ENCODE results near the gene AUNIP.

The AUNIP gene

DNA sequence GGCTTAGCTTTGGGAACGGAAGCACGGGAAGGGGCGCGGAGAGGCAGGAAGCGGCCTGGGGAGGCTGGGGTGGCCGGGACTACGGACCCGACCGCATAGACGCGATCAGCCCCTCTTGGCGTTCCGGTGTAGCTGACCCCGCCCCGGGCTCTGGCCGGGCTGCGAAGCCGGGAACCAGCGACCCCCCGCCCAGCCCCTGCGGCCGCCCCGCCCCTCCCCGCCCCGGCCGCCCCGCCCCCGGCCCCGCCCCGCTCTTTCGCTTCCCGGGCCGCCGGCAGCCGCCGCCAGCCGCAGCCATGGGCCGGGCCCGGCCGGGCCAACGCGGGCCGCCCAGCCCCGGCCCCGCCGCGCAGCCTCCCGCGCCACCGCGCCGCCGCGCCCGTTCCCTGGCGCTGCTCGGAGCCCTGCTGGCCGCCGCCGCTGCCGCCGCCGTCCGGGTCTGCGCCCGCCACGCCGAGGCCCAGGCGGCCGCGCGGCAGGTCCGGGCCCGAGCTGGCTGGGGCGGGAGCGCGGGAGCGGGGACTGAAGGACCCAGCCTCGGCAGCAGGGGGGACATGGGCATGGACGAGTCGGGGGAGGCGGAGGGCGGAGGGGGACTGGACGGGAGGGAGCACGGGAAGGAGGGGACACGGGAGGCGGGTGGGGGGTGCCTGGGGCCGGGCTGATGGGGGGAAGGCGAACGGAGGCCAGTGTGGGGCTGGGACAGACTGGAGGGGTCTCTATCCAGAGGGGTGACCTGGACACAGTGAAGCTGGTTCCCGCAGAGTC is 59.1 kb downstream of the AUNIP start, which contains the start of gene SELENON (continued):
- no peak; the same call in 1 of the 2 replicates for TF ChIP-seq ZNF600 (tag by site-specific recombination; IDR thresholded peaks at IDR 0.05)
- TF ChIP-seq ZNF10 (tag by site-specific recombination; IDR thresholded peaks at IDR 0.05), result no peak
- TF ChIP-seq, protein P1, sequence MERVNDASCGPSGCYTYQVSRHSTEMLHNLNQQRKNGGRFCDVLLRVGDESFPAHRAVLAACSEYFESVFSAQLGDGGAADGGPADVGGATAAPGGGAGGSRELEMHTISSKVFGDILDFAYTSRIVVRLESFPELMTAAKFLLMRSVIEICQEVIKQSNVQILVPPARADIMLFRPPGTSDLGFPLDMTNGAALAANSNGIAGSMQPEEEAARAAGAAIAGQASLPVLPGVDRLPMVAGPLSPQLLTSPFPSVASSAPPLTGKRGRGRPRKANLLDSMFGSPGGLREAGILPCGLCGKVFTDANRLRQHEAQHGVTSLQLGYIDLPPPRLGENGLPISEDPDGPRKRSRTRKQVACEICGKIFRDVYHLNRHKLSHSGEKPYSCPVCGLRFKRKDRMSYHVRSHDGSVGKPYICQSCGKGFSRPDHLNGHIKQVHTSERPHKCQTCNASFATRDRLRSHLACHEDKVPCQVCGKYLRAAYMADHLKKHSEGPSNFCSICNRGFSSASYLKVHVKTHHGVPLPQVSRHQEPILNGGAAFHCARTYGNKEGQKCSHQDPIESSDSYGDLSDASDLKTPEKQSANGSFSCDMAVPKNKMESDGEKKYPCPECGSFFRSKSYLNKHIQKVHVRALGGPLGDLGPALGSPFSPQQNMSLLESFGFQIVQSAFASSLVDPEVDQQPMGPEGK (tag by site-specific recombination; IDR thresholded peaks at IDR 0.05), result peak; percentile 83
- TF ChIP-seq KLF10 (tag by site-specific recombination; IDR thresholded peaks at IDR 0.05), result no peak
- TF ChIP-seq, protein P2, sequence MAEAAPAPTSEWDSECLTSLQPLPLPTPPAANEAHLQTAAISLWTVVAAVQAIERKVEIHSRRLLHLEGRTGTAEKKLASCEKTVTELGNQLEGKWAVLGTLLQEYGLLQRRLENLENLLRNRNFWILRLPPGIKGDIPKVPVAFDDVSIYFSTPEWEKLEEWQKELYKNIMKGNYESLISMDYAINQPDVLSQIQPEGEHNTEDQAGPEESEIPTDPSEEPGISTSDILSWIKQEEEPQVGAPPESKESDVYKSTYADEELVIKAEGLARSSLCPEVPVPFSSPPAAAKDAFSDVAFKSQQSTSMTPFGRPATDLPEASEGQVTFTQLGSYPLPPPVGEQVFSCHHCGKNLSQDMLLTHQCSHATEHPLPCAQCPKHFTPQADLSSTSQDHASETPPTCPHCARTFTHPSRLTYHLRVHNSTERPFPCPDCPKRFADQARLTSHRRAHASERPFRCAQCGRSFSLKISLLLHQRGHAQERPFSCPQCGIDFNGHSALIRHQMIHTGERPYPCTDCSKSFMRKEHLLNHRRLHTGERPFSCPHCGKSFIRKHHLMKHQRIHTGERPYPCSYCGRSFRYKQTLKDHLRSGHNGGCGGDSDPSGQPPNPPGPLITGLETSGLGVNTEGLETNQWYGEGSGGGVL (tag by site-specific recombination; IDR thresholded peaks at IDR 0.05), result peak; percentile 92
- TF ChIP-seq ZNF335 (tag by site-specific recombination; conservative IDR thresholded peaks at IDR 0.05), result peak; percentile 9; the same call in 1 of the 2 replicates
- TF ChIP-seq ZSCAN23 (tag by site-specific recombination; IDR thresholded peaks at IDR 0.05), result no peak
- TF ChIP-seq GLI4 (tag by site-specific recombination; IDR thresholded peaks at IDR 0.05), result no peak
- no peak for TF ChIP-seq ZNF292 (tag by site-specific recombination; IDR thresholded peaks at IDR 0.05; ENCODE audit: borderline replicate concordance, low read depth)
- TF ChIP-seq ZNF121 (tag by site-specific recombination; IDR thresholded peaks at IDR 0.05), result no peak
- TF ChIP-seq ZBTB20 (tag by site-specific recombination; IDR thresholded peaks at IDR 0.05), result no peak
- no peak for TF ChIP-seq ZNF561 (tag by site-specific recombination; IDR thresholded peaks at IDR 0.05; ENCODE audit: borderline replicate concordance)
- no peak for TF ChIP-seq ZNF2 (tag by site-specific recombination; IDR thresholded peaks at IDR 0.05)
- no peak for TF ChIP-seq ZNF239 (tag by site-specific recombination; IDR thresholded peaks at IDR 0.05)
- no peak for TF ChIP-seq PRDM1 (tag by site-specific recombination; IDR thresholded peaks at IDR 0.05)
- TF ChIP-seq GLIS1 (tag by site-specific recombination; IDR thresholded peaks at IDR 0.05), result peak; percentile 64
- no peak for TF ChIP-seq ZNF785 (tag by site-specific recombination; IDR thresholded peaks at IDR 0.05)
- TF ChIP-seq ZNF302 (tag by site-specific recombination; IDR thresholded peaks at IDR 0.05; ENCODE audit: low read depth), result no peak
- TF ChIP-seq ZBTB7A (tag by site-specific recombination; IDR thresholded peaks at IDR 0.05; ENCODE audit: low read depth), result 0 out of 2 replicates have a peak, but pooled peaks have one; percentile 74
- no peak for TF ChIP-seq ZNF169 (tag by site-specific recombination; IDR thresholded peaks at IDR 0.05)
- TF ChIP-seq, protein P3, sequence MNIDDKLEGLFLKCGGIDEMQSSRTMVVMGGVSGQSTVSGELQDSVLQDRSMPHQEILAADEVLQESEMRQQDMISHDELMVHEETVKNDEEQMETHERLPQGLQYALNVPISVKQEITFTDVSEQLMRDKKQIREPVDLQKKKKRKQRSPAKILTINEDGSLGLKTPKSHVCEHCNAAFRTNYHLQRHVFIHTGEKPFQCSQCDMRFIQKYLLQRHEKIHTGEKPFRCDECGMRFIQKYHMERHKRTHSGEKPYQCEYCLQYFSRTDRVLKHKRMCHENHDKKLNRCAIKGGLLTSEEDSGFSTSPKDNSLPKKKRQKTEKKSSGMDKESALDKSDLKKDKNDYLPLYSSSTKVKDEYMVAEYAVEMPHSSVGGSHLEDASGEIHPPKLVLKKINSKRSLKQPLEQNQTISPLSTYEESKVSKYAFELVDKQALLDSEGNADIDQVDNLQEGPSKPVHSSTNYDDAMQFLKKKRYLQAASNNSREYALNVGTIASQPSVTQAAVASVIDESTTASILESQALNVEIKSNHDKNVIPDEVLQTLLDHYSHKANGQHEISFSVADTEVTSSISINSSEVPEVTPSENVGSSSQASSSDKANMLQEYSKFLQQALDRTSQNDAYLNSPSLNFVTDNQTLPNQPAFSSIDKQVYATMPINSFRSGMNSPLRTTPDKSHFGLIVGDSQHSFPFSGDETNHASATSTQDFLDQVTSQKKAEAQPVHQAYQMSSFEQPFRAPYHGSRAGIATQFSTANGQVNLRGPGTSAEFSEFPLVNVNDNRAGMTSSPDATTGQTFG (tag by site-specific recombination; IDR thresholded peaks at IDR 0.05; ENCODE audit: borderline replicate concordance), result no peak
- no peak for TF ChIP-seq ZNF621 (tag by site-specific recombination; IDR thresholded peaks at IDR 0.05)
- TF ChIP-seq ZFHX2 (tag by site-specific recombination; conservative IDR thresholded peaks at IDR 0.05), result no peak
- TF ChIP-seq, protein P4, sequence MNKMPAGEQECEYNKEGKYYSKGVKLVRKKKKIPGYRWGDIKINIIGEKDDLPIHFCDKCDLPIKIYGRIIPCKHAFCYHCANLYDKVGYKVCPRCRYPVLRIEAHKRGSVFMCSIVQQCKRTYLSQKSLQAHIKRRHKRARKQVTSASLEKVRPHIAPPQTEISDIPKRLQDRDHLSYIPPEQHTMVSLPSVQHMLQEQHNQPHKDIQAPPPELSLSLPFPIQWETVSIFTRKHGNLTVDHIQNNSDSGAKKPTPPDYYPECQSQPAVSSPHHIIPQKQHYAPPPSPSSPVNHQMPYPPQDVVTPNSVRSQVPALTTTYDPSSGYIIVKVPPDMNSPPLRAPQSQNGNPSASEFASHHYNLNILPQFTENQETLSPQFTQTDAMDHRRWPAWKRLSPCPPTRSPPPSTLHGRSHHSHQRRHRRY (tag by site-specific recombination; IDR thresholded peaks at IDR 0.05), result no peak
- no peak for TF ChIP-seq GLI2 (tag by site-specific recombination; IDR thresholded peaks at IDR 0.05; ENCODE audit: borderline replicate concordance, low read depth)
- TF ChIP-seq MYNN (tag by site-specific recombination; IDR thresholded peaks at IDR 0.05; ENCODE audit: borderline replicate concordance), result no peak
- no peak for TF ChIP-seq EGR2 (tag by site-specific recombination; IDR thresholded peaks at IDR 0.05; ENCODE audit: low read depth)
- TF ChIP-seq, protein P5, sequence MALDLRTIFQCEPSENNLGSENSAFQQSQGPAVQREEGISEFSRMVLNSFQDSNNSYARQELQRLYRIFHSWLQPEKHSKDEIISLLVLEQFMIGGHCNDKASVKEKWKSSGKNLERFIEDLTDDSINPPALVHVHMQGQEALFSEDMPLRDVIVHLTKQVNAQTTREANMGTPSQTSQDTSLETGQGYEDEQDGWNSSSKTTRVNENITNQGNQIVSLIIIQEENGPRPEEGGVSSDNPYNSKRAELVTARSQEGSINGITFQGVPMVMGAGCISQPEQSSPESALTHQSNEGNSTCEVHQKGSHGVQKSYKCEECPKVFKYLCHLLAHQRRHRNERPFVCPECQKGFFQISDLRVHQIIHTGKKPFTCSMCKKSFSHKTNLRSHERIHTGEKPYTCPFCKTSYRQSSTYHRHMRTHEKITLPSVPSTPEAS (tag by site-specific recombination; IDR thresholded peaks at IDR 0.05), result no peak
- no peak for TF ChIP-seq ZBTB17 (tag by site-specific recombination; IDR thresholded peaks at IDR 0.05)
- no peak for TF ChIP-seq ZFP37 (tag by site-specific recombination; IDR thresholded peaks at IDR 0.05)
- TF ChIP-seq ZNF549 (tag by site-specific recombination; IDR thresholded peaks at IDR 0.05), result no peak
- TF ChIP-seq ZNF324 (tag by site-specific recombination; IDR thresholded peaks at IDR 0.05), result no peak
- peak; percentile 42; the same call in 1 of the 2 replicates for TF ChIP-seq KLF8 (tag by site-specific recombination; IDR thresholded peaks at IDR 0.05)
- TF ChIP-seq ZNF114 (tag by site-specific recombination; IDR thresholded peaks at IDR 0.05), result no peak
